Measurements from ENCODE around the gene SLC37A3. TPM values are rescaled to one million over a fixed set of nuclear protein-coding genes. Genes with fewer than 3 reads are reported as not detected.

Gene SLC37A3
- total and polyA plus RNA-seq, 2 donors (not counting 3 experiments of a cell fraction or from before 2014, with no cell fraction given), result 32.7 to 59.7 TPM

- no peak for TF ChIP-seq POLR2AphosphoS5 (IDR thresholded peaks at IDR 0.05; ENCODE audit: insufficient read depth, low read depth, low read length)
- TF ChIP-seq CTCF (IDR thresholded peaks at IDR 0.05; ENCODE audit: extremely low read depth in 1 of 2, insufficient read depth in 1 of 2, low read depth in 1 of 2, low read length in 2 of 2), result no peak
- TF ChIP-seq FOS (IDR thresholded peaks at IDR 0.05; ENCODE audit: borderline replicate concordance, insufficient read depth, low read length), result peak; percentile 26
- no peak for TF ChIP-seq GATA2 (IDR thresholded peaks at IDR 0.05; ENCODE audit: insufficient read depth, insufficient read length, low read depth, low read length)
- peak; percentile 27 for DNase-seq (ENCODE audit: low read depth, low spot score)
- H3K27ac ChIP-seq (ENCODE audit: insufficient read depth, low read depth, low read length), result no peak overlapping the region
Measured at GRCh38 chr7:140316165-140316661, 82.1 kb downstream of the SLC37A3 start.

More at GRCh38 chr7:140316165-140316661, 82.1 kb downstream of the SLC37A3 start:
- Histone ChIP-seq H3K4me2 (ENCODE audit: insufficient read depth, low read length) (no peak overlapping the region), H3K9me1 (replicated peaks; ENCODE audit: control insufficient read depth, extremely low read depth, insufficient read depth, low read length) (no peaks in the 10 kb centered on the region), H3K79me2 (ENCODE audit: control insufficient read depth, insufficient read depth, low read length) (no peaks in the 10 kb centered on the region), H3K9me3 (replicated peaks; ENCODE audit: control insufficient read depth, insufficient read depth, low read length) (no peaks in the 10 kb centered on the region), H3K4me3 (replicated peaks in 1 of 3; ENCODE audit: insufficient read depth in 1 of 3, low read depth in 1 of 3, low read length in 3 of 3) (no peak overlapping the region), H3K36me3 (ENCODE audit: control insufficient read depth in 2 of 2, extremely low read depth in 1 of 2, insufficient read depth in 2 of 2, low read length in 2 of 2) (no peaks in the 10 kb centered on the region), H4K20me1 (replicated peaks; ENCODE audit: control insufficient read depth, extremely low read depth, insufficient read depth, low read length) (no peaks in the 10 kb centered on the region), H2AFZ (ENCODE audit: low read depth, low read length) (peak overlapping the region; percentile 32), H3K27me3 (ENCODE audit: control insufficient read depth in 2 of 2, insufficient read depth in 2 of 2, low read length in 2 of 2) (no peaks in the 10 kb centered on the region), H3K4me1 (ENCODE audit: control insufficient read depth, extremely low read depth, insufficient read depth, low read length) (no peaks in the 10 kb centered on the region), H3K9ac (replicated peaks; ENCODE audit: extremely low read depth, insufficient read depth, low read length) (no peak overlapping the region)
- POLR2A ChIA-PET, result no interaction called here
- CTCF ChIA-PET, result interaction anchor here (0.7 to 1.2 kb wide), 2 partner anchors 9 to 133 kb away, joined by 3 to 7 read pairs; no protein-coding TSS in a partner anchor
- intact Hi-C loops (cut with micrococcal nuclease) (no loop called here), dilution Hi-C loops (cut with MboI; ENCODE audit: extremely low pct_ligation_motif_present, low sequenced_read_pairs) (no loop called here)
- BruUV-seq (replicated peaks), result no TSS peak
- peak; percentile 69 for FAIRE-seq
